C4-2B (cell line): ENCODE data around the gene NAV3.

Experiments
- ZFX ChIP-seq: fragments of 450-650 bp; IDR thresholded peaks from 2 replicates; pipeline ENCODE4 v1.6.1; 2017
- TF ChIP-seq, protein P1 (sequence below): fragments of 450-650 bp; conservative IDR thresholded peaks from 2 replicates; pipeline ENCODE4 v1.5.1; 2017; ENCODE audit warnings: mild to moderate bottlenecking

DNA sequence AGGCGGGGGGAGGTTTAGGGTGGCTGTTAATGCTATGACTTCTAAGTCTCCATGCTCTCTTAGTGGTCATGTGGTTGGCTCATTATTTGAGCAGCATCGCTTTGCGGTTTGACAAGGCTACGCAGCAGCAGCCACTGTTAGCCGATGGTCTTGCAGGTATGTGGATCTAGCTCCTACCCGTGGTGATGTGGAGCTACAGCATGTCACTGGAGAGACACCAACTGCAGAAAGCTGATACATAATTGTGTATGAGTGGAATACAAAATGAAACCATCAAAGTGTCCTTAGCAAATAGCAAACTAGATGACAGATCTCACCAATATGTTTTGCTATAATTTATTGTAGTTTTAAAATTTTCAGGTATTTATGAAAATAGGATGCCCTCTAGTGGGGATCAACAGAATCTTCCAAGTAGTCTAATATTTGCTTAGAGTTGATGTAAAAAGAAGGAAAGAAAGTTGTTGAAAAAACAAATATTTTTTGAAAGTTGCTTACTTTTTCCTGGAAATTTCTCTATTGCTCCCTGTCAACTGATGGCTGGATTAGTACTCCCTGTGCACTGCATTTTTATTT lies 94.9 kb downstream of the NAV3 start:
- TF ChIP-seq, protein P1, sequence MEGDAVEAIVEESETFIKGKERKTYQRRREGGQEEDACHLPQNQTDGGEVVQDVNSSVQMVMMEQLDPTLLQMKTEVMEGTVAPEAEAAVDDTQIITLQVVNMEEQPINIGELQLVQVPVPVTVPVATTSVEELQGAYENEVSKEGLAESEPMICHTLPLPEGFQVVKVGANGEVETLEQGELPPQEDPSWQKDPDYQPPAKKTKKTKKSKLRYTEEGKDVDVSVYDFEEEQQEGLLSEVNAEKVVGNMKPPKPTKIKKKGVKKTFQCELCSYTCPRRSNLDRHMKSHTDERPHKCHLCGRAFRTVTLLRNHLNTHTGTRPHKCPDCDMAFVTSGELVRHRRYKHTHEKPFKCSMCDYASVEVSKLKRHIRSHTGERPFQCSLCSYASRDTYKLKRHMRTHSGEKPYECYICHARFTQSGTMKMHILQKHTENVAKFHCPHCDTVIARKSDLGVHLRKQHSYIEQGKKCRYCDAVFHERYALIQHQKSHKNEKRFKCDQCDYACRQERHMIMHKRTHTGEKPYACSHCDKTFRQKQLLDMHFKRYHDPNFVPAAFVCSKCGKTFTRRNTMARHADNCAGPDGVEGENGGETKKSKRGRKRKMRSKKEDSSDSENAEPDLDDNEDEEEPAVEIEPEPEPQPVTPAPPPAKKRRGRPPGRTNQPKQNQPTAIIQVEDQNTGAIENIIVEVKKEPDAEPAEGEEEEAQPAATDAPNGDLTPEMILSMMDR, result peak; percentile 98
- no peak for TF ChIP-seq ZFX
